ENCODE measurements around the gene ROCK2. TPM values are rescaled to one million over a fixed set of nuclear protein-coding genes. Genes with fewer than 3 reads are reported as not detected.

Gene ROCK2
- total and polyA plus RNA-seq, 2 of the 13 experiments (the other 11 are each of a cell fraction or from before 2014, with no cell fraction given), result 38.1 to 119 TPM

- TF ChIP-seq SMAD3 (CRISPR knock-in tag; IDR thresholded peaks at IDR 0.05) (peak; percentile 100), ZNF512B (CRISPR knock-in tag; IDR thresholded peaks at IDR 0.05; ENCODE audit: borderline replicate concordance) (peak; percentile 99; the same call in 1 of the 2 replicates), ZNF772 (CRISPR knock-in tag; IDR thresholded peaks at IDR 0.05) (peak; percentile 100), RBAK (CRISPR knock-in tag; IDR thresholded peaks at IDR 0.05) (peak; percentile 78), BHLHE40 (IDR thresholded peaks at IDR 0.05; ENCODE audit: low read length) (peak; percentile 90), NKX3-1 (CRISPR knock-in tag; IDR thresholded peaks at IDR 0.05) (peak; percentile 98), ZNF350 (CRISPR knock-in tag; IDR thresholded peaks at IDR 0.05; ENCODE audit: borderline replicate concordance, low read depth) (peak; percentile 100), TEAD2 (CRISPR knock-in tag; IDR thresholded peaks at IDR 0.05) (peak; percentile 90; the same call in 1 of the 2 replicates), THRA (CRISPR knock-in tag; IDR thresholded peaks at IDR 0.05; ENCODE audit: borderline replicate concordance) (peak; percentile 99), MXD3 (CRISPR knock-in tag; IDR thresholded peaks at IDR 0.05) (peak; percentile 87), ZSCAN22 (CRISPR knock-in tag; IDR thresholded peaks at IDR 0.05) (peak; percentile 86), TCF7L2 (IDR thresholded peaks at IDR 0.05; ENCODE audit: low read depth, low read length) (peak; percentile 100), ZNF569 (CRISPR knock-in tag; IDR thresholded peaks at IDR 0.05; ENCODE audit: borderline replicate concordance) (peak; percentile 55; the same call in 1 of the 2 replicates), JDP2 (CRISPR knock-in tag; IDR thresholded peaks at IDR 0.05; ENCODE audit: borderline replicate concordance) (peak; percentile 47; the same call in 1 of the 2 replicates), POGZ (CRISPR knock-in tag; IDR thresholded peaks at IDR 0.05) (peak; percentile 98), ZNF781 (CRISPR knock-in tag; IDR thresholded peaks at IDR 0.05; ENCODE audit: borderline replicate concordance, not compliant biosample characterization) (peak; percentile 91), SKIL (CRISPR knock-in tag; IDR thresholded peaks at IDR 0.05; ENCODE audit: borderline replicate concordance) (peak; percentile 100), ZBTB42 (CRISPR knock-in tag; IDR thresholded peaks at IDR 0.05) (peak; percentile 91), ZNF33B (CRISPR knock-in tag; IDR thresholded peaks at IDR 0.05) (peak; percentile 95; the same call in 1 of the 2 replicates), ZNF143 (CRISPR knock-in tag; IDR thresholded peaks at IDR 0.05) (peak; percentile 78), TMF1 (CRISPR knock-in tag; IDR thresholded peaks at IDR 0.05; ENCODE audit: low read depth) (peak; percentile 98), ZFY (CRISPR knock-in tag; IDR thresholded peaks at IDR 0.05) (peak; percentile 92), POLR2A (IDR thresholded peaks at IDR 0.05; ENCODE audit: insufficient read depth in 1 of 2, low read depth in 2 of 2, low read length in 2 of 2) (peak; percentile 79 to 83), ZNF891 (CRISPR knock-in tag; IDR thresholded peaks at IDR 0.05) (peak; percentile 99)
Observed at GRCh38 chr2:11357428-11357972, 13.1 kb upstream of the ROCK2 start (continued).

Measured in HepG2 (cell line).